Vagina (tissue), 2 donors: ENCODE results near the gene EXOC2.

Experiments
- POLR2A ChIP-seq, 2 donors: fragments of 450-650 bp; IDR thresholded peaks; one replicate each; pipeline ENCODE4 v1.6.1; 2017; ENCODE audit warnings: antibody characterized with exemption in 2 of 2, mild to moderate bottlenecking in 2 of 2, moderate library complexity in 2 of 2
- POLR2AphosphoS5 ChIP-seq, 2 donors: sonication (generic); formaldehyde crosslinking; IDR thresholded peaks; one replicate each; pipeline ENCODE4 v1.9.0; 2017; ENCODE audit warnings: antibody characterized with exemption in 2 of 2, mild to moderate bottlenecking in 2 of 2, low read depth in 1 of 2; ENCODE audit not compliant: insufficient read depth in 1 of 2

GRCh38 chr6:641225-641985 lies 51.5 kb downstream of the EXOC2 start:
- no peak for TF ChIP-seq POLR2AphosphoS5 (IDR thresholded peaks at IDR 0.05; ENCODE audit: insufficient read depth in 1 of 2, low read depth in 1 of 2)
- no peak for TF ChIP-seq POLR2A (IDR thresholded peaks at IDR 0.05)
